IMR-90 (cell line): Measurements from ENCODE around the gene GSPT1. TPM values are rescaled to one million over a fixed set of nuclear protein-coding genes. Genes with fewer than 3 reads are reported as not detected.

Experiments used
- ATAC-seq: fragments of 200-7000 bp; cut with Tn5 transposase; 2 replicates; pipeline ENCODE4 v1.9.1; 2020; ENCODE audit warnings: low read depth, mild to moderate bottlenecking, moderate library complexity
- BruUV-seq: library from RNA; stranded (reverse); fragments of 400-500 nt; replicated peaks from 2 replicates; lab custom pipeline; 2021; lab: Mats Ljungman, UMichigan
- CTCF ChIA-PET: fragments of 300-600 bp; formaldehyde crosslinking; extraction: SDS; loops from one replicate; lab custom pipeline; 2021; ENCODE audit warnings: antibody characterized with exemption; lab: Yijun Ruan, JAX
- POLR2A ChIA-PET: fragments of 300-600 bp; sonication (Branson Sonifier 250); formaldehyde crosslinking; loops from one replicate; lab custom pipeline; 2022; ENCODE audit warnings: antibody characterized with exemption; ENCODE audit not compliant: unreplicated experiment; lab: Charles Lee
- DNase-seq: peaks from one replicate; pipeline ENCODE4 v3.0.0; 2013
- H2AFZ ChIP-seq: replicated peaks from 2 replicates; pipeline ENCODE3; 2013; ENCODE audit warnings: low read length, mild to moderate bottlenecking; ENCODE audit not compliant: poor library complexity
- H2AK5ac ChIP-seq: 2 replicates; pipeline ENCODE4 v1.6.1; 2013; ENCODE audit warnings: low read depth, low read length, inconsistent platforms
- H2AK9ac ChIP-seq: replicated peaks from 2 replicates; pipeline ENCODE3; 2013; ENCODE audit warnings: mild to moderate bottlenecking, low read depth, low read length, moderate library complexity; ENCODE audit not compliant: poor library complexity
- H2BK120ac ChIP-seq: 2 replicates; pipeline ENCODE4 v1.6.1; 2013; ENCODE audit warnings: low read depth, low read length, inconsistent platforms
- H2BK15ac ChIP-seq: 3 replicates; pipeline ENCODE4 v1.6.1; 2013; ENCODE audit warnings: low read depth, low read length, inconsistent platforms
- H2BK20ac ChIP-seq: 2 replicates; pipeline ENCODE4 v1.6.1; 2013; ENCODE audit warnings: low read depth, mild to moderate bottlenecking, inconsistent platforms, low read length, moderate library complexity
- H2BK5ac ChIP-seq: 2 replicates; pipeline ENCODE4 v1.6.1; 2013; ENCODE audit warnings: mild to moderate bottlenecking, low read depth, low read length, inconsistent platforms; ENCODE audit not compliant: poor library complexity, severe bottlenecking
- H3K14ac ChIP-seq: replicated peaks from 2 replicates; pipeline ENCODE4 v1.6.1; 2013; ENCODE audit warnings: low read depth, low read length, inconsistent platforms
- H3K18ac ChIP-seq: 2 replicates; pipeline ENCODE4 v1.6.1; 2013; ENCODE audit warnings: low read depth, low read length, control low read depth
- H3K23ac ChIP-seq: 2 replicates; pipeline ENCODE4 v1.6.1; 2013; ENCODE audit warnings: low read depth, low read length, inconsistent platforms
- H3K27ac ChIP-seq: 2 replicates; pipeline ENCODE4 v1.5.1; 2013; ENCODE audit warnings: mild to moderate bottlenecking, control low read depth, low read length; ENCODE audit not compliant: insufficient read depth
- H3K27me3 ChIP-seq: 2 replicates; pipeline ENCODE4 v1.6.1; 2013; ENCODE audit warnings: low read length; ENCODE audit not compliant: control insufficient read depth, insufficient read depth
- H3K36me3 ChIP-seq: 2 replicates; pipeline ENCODE4 v1.6.1; 2013; ENCODE audit warnings: low read length, mixed read lengths; ENCODE audit not compliant: control insufficient read depth, insufficient read depth
- H3K4ac ChIP-seq: 2 replicates; pipeline ENCODE4 v1.6.1; 2013; ENCODE audit warnings: low read depth, low read length, inconsistent platforms
- H3K4me1 ChIP-seq: 2 replicates; pipeline ENCODE4 v1.6.1; 2013; ENCODE audit warnings: low read length, mixed read lengths; ENCODE audit not compliant: control insufficient read depth, insufficient read depth
- H3K4me2 ChIP-seq: 2 replicates; pipeline ENCODE4 v1.6.1; 2013; ENCODE audit warnings: low read depth, mild to moderate bottlenecking, control low read depth, low read length, moderate library complexity
- H3K4me3 ChIP-seq: 2 replicates; pipeline ENCODE4 v1.5.1; 2013; ENCODE audit warnings: low read depth, mild to moderate bottlenecking, control low read depth, low read length, moderate library complexity; ENCODE audit not compliant: insufficient read depth
- H3K56ac ChIP-seq: 2 replicates; pipeline ENCODE4 v1.6.1; 2013; ENCODE audit warnings: low read length, inconsistent platforms; ENCODE audit not compliant: insufficient read depth; ENCODE audit errors: extremely low read depth
- H3K79me1 ChIP-seq, 2 experiments: 2 replicates each; pipeline ENCODE4 v1.6.1; 2013; ENCODE audit warnings: low read length in 2 of 2, inconsistent platforms in 1 of 2, low read depth in 1 of 2
- H3K9ac ChIP-seq: 2 replicates; pipeline ENCODE4 v1.6.1; 2013; ENCODE audit warnings: low read depth, low read length, control low read depth
- H3K9me1 ChIP-seq: 2 replicates; pipeline ENCODE4 v1.6.1; 2013; ENCODE audit warnings: low read length, inconsistent platforms; ENCODE audit not compliant: insufficient read depth
- H3K9me3 ChIP-seq: 2 replicates; pipeline ENCODE4 v1.6.1; 2013; ENCODE audit warnings: low read length; ENCODE audit not compliant: control insufficient read depth, insufficient read depth
- H4K20me1 ChIP-seq: 2 replicates; pipeline ENCODE4 v1.6.1; 2013; ENCODE audit warnings: low read length, inconsistent platforms; ENCODE audit not compliant: insufficient read depth
- H4K5ac ChIP-seq: 2 replicates; pipeline ENCODE4 v1.6.1; 2013; ENCODE audit warnings: mild to moderate bottlenecking, low read depth, low read length, control low read depth
- H4K8ac ChIP-seq, 2 experiments: 2 replicates each; pipeline ENCODE4 v1.6.1; 2013; ENCODE audit warnings: low read depth in 2 of 2, low read length in 2 of 2, control low read depth in 1 of 2, inconsistent platforms in 1 of 2
- H4K91ac ChIP-seq: 2 replicates; pipeline ENCODE4 v1.6.1; 2013; ENCODE audit warnings: low read depth, low read length, inconsistent platforms; ENCODE audit not compliant: insufficient read depth
- MXI1 ChIP-seq: IDR thresholded peaks from 2 replicates; pipeline ENCODE4 v1.6.1; 2012; ENCODE audit warnings: low read depth, mild to moderate bottlenecking, low read length, moderate library complexity, borderline replicate concordance
- SMC3 ChIP-seq: fragments of 150-350 bp; IDR thresholded peaks from 2 replicates; pipeline ENCODE4 v1.6.1; 2016; ENCODE audit warnings: low read depth, mild to moderate bottlenecking, antibody characterized with exemption, low read length, moderate library complexity
- WGBS, 2 experiments: methylation state at CpG; one replicate each; pipeline versions ENCODE4 v1.1.5 to v1.1.7; 2013; ENCODE audit warnings: missing lambda C conversion rate in 2 of 2; ENCODE audit not compliant: insufficient read length in 1 of 2; ENCODE audit errors: extremely low coverage in 2 of 2; 5-methylcytosine and 5-hydroxymethylcytosine counted together
- dilution Hi-C: fragments of 300-500 bp; cut with HindIII; formaldehyde crosslinking; loops from one replicate; pipeline ENCODE4 v1.14.3; 2018; ENCODE audit warnings: low sequenced_read_pairs; ENCODE audit not compliant: unreplicated experiment
- in situ Hi-C: fragments of 300-500 bp; cut with MboI; formaldehyde crosslinking; loops from 3 replicates; pipeline ENCODE4 v1.14.3; 2019; ENCODE audit warnings: low sequenced_read_pairs, inconsistent platforms, mixed read lengths
- intact Hi-C: fragments of 100-400 bp; cut with micrococcal nuclease; formaldehyde crosslinking; loops from 2 replicates; pipeline ENCODE4 v1.10.0; 2022
- polyA plus RNA-seq, 3 experiments: library from polyadenylated mRNA; depleted of rRNA; stranded (reverse); fragments of >200 nt; gene quantifications; 2 replicates each; pipeline ENCODE4 v1.2.3, GENCODE V29; 2012; ENCODE audit warnings: low replicate concordance in 1 of 3
- total RNA-seq: library from RNA; depleted of rRNA; stranded (reverse); fragments of >200 nt; gene quantifications from 2 replicates; pipeline ENCODE4 v1.2.3, GENCODE V29; 2012

GSPT1 gene
- total and polyA plus RNA-seq, 2 of the 4 experiments (the other 2 are of a cell fraction): 76.3 to 84.8 TPM

DNA sequence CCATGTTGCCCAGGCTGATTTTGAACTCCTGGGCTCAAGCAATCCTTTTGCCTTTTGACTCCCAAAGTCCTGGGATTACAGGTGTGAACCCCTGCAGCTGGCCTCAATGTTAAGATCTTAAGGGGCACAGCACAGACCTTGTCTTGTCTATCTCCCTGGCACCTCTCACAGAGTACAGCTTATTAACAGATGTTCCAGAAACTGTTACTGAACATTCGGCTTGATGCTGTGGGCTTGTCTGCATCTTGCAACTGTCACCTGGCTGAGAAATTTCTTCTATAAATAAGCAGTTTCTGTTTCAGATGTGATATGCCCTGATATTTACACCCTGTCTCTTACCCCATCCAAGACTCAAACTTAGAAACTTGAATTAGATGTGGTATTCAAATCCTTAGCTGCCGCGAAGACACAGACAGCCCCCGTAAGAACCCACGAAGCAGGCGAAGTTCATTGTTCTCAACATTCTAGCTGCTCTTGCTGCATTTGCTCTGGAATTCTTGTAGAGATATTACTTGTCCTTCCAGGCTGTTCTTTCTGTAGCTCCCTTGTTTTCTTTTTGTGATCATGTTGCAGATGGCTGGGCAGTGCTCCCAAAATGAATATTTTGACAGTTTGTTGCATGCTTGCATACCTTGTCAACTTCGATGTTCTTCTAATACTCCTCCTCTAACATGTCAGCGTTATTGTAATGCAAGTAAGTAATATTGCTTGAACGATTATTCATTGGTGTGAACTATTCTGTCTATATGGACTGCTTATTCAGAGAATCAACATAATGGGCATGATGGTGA is 49.2 kb upstream of the GSPT1 start, which contains the start of gene TNFRSF17:
Gene TNFRSF17 (plus strand): TSS at position 450 of the 791 bp plus-strand sequence. CDS start 115 bp downstream, at position 565.
- no peak within 1 kb of the TSS for H3K4me2 ChIP-seq
- H2BK20ac ChIP-seq: no peak within 1 kb of the TSS
- H3K9me1 ChIP-seq: no peaks in the 10 kb centered on the region
- no peak within 1 kb of the TSS for H2BK5ac ChIP-seq
- in situ Hi-C loops (no loop called here), dilution Hi-C loops (no loop called here), intact Hi-C loops (no loop called here)
- no peak for TF ChIP-seq SMC3
- peak; percentile 78; the same call in 1 of the 2 replicates for TF ChIP-seq MXI1
- no peak within 1 kb of the TSS for H3K23ac ChIP-seq
- no peak within 1 kb of the TSS for H3K9ac ChIP-seq
- H3K27me3 ChIP-seq: no peaks in the 10 kb centered on the region
- H3K27ac ChIP-seq: peak within 1 kb of the TSS; percentile 18; the same call in 1 of the 2 replicates
- H4K20me1 ChIP-seq: no peaks in the 10 kb centered on the region
- BruUV-seq: no TSS peak
- no peak within 1 kb of the TSS for H2AK5ac ChIP-seq
- no peaks in the 10 kb centered on the region for H3K36me3 ChIP-seq
- no peak within 1 kb of the TSS for H3K4ac ChIP-seq
- no peak within 1 kb of the TSS for H4K91ac ChIP-seq
- POLR2A ChIA-PET: interaction anchor here (1.0 kb wide), 1 partner anchor 12 kb away, joined by 4 read pairs; the partner anchor contains the start of gene SNX29
- CTCF ChIA-PET: no interaction called here
- H4K5ac ChIP-seq: no peak within 1 kb of the TSS
- no peak within 1 kb of the TSS for H3K56ac ChIP-seq
- H3K9me3 ChIP-seq: no peaks in the 10 kb centered on the region
- H3K18ac ChIP-seq: no peak within 1 kb of the TSS
- DNase-seq (peak; percentile 37), ATAC-seq (peak; percentile 66)
- no peak within 1 kb of the TSS for H3K14ac ChIP-seq
- no peaks in the 10 kb centered on the region for H3K79me1 ChIP-seq
- no peak within 1 kb of the TSS for H2BK120ac ChIP-seq
- 67% methylated on average over 2 of the region's 9 CpGs; no CpG with 5 or more reads in 1 of the 2 experiments for WGBS, 2 experiments
- H2AK9ac ChIP-seq: no peak within 1 kb of the TSS
- H2AFZ ChIP-seq: no peak within 1 kb of the TSS
- no peak within 1 kb of the TSS for H4K8ac ChIP-seq
- no peak within 1 kb of the TSS for H2BK15ac ChIP-seq
- H3K4me1 ChIP-seq: peaks cover 5% of the 10 kb centered on the region; the same call in 1 of the 2 replicates
- no peak within 1 kb of the TSS for H3K4me3 ChIP-seq
